Activated CD4-positive, alpha-beta T cell treated with anti-CD3 and anti-CD28 coated beads for 24 hours (primary cell): ENCODE results near the gene ADARB2.
"Not testable (repeated sequence)": the region's sequence is repeated elsewhere in the genome, so short reads cannot be mapped to it uniquely, and the experiment has no call there.

Source experiments
- DNase-seq, 2 donors: peaks; one replicate each; pipeline ENCODE4 v3.0.0-alpha.2; 2020; ENCODE audit warnings: low read depth in 2 of 2

The ADARB2 gene

DNA sequence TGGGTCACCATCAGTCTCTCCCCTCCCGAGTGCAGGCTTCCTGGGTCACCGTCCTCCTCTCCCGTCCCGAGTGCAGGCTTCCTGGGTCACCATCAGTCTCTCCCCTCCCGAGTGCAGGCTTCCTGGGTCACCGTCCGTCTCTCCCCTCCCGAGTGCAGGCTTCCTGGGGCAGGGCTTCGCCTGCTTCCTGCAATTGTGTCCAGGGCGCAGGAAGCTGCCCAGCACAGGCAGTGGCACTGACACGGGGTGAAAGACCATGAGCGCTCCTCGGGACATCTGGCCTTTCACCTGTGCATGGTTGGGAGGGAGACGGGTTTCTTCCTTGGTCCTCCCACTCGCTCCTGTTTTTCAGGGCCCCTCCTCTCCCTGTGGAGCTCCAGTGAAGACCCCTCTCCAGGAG lies 339.2 kb downstream of the ADARB2 start:
- not testable (repeated sequence) for DNase-seq

DNA sequence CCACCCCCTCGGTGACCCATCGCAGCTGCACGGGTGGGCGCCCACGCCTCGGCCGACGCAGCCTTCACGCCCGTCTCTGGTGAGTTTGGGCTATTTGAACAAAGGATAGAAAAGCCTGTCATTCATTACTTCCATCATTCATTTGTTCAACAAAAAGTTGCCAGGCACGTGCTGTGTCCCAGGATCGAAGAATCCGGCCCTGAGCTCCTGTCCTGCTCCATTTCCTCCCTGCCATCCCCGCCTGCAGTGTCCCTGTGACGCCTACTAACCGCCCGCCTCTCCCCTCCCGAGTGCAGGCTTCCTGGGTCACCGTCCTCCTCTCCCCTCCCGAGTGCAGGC lies 341.1 kb downstream of the ADARB2 start:
- DNase-seq, result no peak

DNA sequence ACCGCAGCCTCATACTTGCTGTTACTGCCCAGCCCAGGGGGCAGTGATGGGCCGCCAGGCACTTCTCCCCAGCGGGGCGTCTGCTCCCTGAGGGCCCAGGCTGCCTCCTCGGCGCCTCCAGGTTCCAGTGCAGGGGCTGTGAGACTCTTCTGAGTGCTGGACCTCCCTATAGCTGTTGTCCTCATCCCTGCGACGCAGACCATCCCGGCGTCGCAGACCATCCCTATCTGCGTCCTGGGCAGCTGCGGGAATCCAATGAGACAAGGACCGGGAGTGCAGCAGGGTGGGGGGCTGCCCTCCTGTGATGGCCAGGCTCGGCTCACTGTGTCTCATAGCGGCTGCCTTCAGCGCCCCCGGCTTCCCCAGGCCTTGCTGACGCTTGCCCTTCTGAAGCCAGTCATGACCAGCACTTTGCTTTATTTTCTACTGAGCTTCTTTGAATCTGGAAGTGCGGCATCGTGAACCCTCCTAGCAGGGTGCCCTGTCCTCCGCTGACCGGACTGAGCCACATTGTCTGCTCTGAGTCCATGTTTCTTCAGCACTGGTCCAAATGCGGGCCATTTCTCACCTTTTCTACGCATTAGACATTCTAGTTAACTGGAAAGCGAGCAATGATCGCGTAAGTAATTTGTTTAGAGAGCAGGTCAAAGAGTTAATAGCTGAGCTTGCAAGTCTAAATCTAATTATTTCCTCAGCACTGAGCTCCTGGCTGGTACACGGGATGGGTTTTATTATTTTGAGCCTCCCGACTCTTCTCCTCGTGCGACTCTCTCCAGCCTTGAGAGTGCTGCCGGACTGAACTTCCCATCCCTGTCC lies 341.6 kb downstream of the ADARB2 start:
- DNase-seq, result no peak

DNA sequence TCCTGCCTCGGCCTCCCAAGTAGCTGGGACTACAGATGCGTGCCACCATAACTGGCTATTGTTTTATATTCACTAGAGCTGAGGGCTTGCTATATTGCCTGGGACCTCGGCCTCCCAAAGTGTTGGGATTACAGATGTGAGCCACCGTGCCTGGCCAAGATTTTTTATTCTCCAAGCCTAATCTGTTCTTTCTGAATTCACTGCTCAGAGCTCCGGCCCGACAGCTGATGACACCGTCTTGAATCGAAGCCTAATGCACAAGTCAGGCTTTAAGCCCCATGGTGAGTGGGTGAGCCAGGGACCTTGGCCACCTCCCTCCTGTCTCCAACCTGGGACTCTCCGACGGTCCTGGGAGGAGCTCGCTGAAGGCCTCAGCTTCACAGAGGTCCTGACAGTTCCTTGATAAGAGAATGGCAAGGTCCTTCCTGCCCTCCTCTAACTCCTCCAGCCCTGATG lies 342.3 kb downstream of the ADARB2 start:
- no peak for DNase-seq

DNA sequence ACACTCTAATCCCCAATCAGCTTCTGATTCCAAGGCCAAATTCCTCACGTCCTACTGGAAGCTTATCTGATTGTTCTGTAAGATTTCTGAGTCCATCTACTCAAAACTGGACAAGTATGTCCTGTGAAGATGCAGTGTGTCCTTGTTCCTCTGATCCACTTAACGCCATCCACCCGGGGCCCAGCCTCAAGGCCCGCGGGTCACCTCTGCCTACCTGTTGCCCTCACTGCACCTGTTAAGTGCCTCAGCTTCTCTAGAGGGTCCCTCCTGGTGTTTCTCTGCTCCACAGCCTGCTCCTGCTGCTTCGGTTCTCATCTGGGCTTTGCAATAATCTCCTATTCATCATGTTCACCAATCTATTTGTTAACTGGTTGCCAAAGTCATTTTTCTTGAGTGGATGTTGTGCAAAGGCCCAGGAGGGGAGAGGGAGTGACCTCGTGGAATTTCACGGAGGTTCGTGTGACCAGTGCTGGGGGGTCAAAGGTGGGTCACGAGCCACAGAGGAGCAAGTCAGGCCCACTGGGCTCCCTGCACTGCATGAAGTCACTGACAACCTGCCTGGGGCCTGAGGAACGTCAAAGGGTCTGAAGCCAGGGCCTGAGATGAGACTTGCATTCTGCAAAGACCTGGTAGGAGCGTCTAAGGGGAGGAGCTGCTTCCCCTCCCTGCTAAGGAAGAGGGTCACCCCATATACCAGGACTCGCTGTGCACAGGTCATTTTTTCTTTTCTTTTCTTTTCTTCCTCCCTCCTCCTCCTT lies 343.0 kb downstream of the ADARB2 start:
- no peak for DNase-seq

DNA sequence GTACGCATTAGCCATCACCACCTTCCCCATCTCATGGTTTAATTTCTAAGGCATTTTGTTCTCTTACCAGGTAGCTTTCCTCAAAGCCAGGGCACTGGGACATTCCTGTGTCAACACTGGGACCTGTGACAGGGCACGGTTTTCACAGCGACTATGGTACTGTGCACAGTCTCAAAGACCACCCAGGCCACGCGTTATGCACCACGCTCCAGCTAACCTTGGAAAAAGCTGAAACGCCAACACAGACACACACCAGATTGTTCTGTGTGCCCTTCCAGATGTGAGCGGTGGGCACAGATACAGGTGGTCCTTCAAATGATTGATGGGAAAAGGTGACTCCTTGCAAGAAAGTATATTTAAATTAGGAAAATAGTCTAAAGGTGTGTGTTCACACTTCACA lies 343.8 kb downstream of the ADARB2 start:
- DNase-seq, result no peak

DNA sequence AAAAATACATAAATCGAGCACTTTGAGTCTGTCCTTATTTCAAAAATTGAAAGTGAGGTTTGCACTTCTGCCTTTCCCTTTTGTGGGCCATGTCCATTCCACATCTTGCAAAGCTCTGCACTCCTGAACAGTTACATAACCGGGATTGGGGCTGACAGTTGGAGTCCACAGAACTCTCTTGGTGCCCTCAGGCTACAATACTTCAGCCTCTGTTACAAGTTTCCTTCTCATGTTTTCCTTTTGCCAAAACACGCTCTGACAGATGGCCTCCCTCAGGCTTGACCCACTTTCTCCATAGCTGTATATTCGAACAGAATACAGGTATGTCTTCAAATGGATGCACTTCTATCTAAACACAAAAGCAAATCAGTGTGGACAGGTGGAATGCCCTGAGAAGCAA lies 345.2 kb downstream of the ADARB2 start:
- DNase-seq, result no peak

DNA sequence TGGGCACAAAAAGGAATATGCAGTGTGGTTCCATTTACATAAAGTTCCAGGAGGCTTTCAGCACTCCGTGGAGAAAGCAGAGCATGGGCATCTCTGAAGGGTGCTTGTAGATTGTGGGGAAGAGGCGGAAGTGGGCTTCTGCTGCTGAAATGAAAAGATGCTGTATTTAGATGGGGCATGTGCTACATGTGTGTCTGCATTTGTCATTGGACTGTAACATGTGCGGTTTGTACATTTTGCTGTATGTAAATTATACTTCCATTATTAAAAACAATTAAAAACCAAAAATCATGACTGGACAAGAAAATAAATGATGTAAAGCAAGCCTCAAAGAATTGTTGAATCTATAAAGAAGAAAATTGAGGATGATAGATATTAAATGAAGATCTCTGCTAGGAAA lies 347.1 kb downstream of the ADARB2 start:
- no peak for DNase-seq

DNA sequence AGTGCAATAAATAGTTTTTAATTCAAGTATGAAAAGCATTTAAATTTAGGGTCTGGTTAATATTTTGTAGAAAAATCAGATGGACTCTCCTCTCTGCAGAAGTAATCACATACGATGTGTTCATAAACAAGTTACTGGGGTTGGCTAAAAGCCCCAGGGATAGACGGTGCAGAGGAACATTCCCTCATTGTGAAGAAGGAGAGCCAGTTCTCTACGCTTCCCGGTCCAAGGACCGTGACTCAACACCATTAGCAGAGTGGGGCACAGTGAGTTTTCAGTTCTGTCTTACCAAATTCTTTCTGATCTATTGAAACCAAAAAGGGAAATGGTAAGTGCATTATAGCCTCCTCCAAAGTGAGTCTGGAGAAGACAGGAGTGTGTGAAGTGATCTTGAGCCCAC lies 353.3 kb downstream of the ADARB2 start:
- no peak for DNase-seq

DNA sequence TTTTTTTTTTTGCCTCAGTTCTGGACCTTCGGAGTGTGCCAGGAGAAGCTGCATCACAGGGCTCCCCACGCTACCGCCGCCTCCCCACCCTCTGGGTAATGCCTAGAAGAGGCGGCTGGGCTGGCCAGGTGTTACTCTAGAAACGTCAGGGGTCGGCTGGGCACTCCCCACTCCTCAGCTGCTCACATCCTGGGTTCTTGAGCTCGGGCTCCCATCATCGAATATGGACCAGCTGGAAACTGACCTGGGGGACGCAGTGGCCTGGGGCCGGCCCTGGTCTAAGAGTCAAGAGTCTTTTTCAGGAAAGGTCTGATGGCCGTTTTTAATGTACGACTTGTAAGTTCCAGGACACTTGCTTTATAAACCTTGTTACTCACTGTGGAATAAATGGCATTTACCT lies 354.6 kb downstream of the ADARB2 start:
- DNase-seq, result no peak

DNA sequence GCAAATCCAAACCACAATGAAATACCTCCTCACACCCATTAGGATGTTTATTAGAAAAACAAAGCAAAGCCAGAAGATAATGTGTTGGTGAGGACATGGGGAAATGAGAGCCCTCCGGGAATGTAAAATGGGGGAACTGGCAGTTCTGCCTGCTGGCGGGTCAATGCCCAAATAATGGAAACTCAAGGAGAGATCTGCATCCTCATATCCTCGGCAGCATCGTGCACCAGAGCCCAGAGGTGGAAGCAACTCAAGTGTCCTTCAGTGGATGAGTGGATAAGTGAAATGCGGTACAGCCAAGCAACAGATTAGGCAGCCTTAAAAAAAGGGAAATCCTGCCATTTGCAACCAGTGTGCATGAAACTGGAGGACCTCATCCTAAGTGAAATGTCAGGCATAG lies 356.0 kb downstream of the ADARB2 start:
- DNase-seq, result no peak

DNA sequence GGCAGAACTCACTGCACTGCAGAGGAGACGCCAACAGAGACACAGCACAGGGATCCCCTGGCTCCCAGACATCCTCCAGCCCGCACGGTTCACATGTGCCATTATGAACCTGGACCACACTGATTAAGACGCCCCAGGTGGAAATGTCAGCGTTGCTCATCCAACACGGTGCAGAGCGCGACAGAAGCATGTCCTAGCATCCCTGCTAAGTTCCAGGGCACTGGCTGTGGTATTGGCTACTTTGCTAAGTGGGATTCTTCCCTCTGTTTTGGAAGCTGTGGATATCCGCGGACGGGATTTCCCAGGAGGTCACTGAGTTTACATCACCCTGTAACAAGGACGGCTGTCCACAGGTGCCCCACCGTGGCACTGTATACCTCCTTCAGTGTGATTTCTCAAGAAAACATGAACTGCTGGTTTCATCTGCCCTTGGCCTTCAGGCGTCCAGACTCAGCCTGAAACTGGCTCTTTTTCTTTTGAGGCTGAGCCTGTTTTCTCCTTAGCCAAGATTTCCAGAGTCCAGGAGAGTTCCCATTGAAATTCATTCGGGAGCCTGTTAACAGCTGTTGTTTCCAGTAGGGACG lies 357.1 kb downstream of the ADARB2 start:
- DNase-seq, result no peak

DNA sequence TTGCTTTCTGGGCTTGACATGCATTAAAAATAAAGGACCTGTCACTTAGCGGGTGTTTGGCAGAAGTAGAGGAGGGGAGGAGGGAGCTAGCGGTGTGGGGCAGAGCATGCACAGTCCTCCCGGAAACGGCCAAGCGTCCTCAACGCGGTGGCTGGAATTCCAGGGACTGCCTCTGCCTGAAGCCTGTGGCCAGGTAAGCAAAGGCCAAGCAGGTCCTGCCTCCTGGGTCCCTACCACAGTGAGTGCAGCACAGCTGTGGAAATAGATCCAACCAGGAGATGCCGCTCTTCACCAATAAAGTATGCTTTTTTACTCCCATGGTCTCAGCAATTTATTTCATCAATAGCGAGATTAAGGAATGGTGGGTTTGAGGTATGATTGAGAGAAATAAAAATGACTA lies 357.7 kb downstream of the ADARB2 start:
- DNase-seq, result no peak

DNA sequence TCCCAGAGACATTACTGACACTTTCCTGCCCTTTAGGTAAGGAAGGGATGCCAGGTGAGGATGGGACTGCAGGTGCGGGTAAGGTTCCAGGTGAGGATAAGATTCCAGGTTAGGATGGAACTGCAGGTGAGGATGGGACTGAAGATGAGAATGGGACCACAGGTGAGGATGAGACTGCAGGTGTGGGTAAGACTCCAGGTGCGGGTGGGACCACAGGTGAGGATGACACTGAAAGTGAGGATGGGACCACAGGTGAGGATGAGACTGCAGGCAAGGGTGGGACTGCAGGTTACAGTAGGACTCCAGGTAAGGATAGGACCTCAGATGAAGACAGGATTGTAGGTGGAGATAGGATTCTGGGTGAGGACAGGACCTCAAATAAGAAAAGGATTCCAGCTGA lies 358.9 kb downstream of the ADARB2 start:
- no peak for DNase-seq

DNA sequence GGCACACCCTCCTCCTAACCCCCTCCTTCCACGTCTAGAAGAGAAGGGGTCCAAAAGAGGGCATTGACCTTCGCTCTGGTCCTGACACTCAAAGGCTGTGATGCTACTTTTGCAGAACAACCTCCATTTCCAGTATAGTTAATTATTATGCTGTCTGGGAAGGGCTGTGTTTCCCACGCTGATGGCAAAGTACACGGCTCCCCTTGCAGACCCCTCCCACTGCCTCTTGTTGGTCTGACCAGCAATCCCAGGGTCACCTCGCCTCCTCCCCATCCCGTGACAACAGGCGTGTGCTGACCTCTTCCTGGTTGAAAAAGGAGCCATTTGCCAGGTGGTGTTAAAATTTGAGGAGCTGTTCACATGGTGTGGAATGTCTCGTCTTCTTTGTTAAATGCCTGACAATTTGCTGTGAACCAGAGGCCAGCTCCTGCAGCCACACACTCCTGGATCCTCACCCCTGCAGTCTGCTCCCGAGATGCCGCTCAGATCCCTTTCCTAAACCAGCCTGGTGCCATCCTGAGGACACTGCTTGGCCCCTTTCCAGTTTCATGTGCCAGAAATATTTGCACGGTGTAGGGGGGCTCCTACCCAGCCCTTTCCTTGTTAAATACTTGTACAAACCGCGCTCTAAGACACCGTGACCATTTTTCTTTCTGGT lies 359.5 kb downstream of the ADARB2 start:
- no peak for DNase-seq

DNA sequence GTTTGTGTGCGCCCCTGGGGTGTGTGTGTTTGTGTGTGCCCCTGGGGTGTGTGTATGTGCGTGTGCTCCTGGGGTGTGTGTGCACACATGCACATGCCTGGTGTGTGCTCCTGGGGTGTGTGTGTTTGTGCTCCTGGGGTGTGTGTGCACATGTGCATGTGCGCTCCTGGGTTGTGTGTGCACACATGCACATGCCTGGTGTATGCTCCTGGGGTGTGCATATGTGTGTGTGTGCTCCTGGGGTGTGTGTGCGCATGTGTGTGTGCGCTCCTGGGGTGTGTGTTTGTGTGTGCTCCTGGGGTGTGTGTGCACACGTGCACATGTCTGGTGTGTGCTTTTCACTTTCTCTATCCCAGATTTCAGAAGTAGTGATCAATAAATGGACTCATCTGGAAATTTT lies 360.1 kb downstream of the ADARB2 start:
- no peak for DNase-seq

DNA sequence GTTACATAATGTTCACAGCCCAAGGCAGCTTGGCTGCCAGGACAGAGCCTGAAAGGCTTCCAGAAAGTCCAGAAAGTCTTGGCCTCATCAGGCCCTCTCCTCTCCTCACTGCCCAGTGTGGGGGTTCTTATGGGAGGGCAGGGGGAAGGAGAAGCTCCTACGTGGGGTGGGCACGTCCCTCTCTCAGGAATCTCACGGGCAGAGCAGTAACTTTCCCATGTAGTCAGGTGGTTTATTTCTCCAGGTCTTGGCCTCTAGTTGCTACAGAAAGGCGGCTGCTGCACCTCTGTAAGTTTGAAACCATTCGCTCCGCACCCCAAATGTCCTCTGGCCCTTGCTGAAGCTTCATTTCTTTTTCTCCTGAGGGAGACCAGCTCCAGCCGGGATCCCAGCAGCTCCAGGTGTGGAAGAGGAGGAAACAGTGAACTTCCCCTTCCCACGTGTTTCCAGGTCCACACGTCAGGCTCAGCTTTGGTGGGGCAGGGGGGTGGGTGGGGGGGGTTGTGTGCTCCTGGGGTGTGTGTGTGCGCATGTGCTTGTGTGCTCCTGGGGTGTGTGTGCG lies 360.9 kb downstream of the ADARB2 start:
- DNase-seq, result no peak

DNA sequence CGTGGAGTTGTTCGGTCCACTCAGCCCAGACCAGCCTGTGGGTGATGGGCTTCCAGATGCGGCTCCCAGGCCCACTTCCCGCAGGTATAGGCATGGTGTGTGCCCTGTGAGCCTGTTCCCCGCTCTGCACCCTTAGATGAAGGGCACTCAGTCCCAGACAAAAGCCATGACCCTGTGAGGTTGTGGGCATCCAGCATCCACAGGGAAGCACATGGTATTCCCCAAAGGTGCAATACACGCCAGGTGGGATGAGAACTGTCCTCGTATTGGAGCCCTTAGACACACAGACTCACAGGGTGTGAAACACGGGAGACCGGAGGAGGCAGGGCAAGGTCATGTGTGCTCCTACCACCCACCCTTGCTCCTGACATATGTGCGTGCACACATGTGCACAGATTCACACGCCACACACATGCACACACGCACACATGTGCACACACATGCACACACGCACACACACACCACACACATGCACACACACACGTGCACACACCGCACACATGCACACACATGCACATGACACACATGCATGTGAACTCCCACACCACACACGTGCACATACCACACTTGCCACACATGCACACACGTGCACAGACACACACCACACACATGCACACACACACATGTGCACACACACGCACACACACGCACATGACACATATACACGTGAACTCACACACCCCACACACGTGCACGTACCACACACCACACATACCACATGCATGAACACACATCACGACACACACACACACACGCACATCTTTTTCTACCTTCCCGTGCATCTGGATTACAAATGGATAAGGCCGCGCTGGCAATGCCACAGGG lies 361.8 kb downstream of the ADARB2 start:
- no peak for DNase-seq

DNA sequence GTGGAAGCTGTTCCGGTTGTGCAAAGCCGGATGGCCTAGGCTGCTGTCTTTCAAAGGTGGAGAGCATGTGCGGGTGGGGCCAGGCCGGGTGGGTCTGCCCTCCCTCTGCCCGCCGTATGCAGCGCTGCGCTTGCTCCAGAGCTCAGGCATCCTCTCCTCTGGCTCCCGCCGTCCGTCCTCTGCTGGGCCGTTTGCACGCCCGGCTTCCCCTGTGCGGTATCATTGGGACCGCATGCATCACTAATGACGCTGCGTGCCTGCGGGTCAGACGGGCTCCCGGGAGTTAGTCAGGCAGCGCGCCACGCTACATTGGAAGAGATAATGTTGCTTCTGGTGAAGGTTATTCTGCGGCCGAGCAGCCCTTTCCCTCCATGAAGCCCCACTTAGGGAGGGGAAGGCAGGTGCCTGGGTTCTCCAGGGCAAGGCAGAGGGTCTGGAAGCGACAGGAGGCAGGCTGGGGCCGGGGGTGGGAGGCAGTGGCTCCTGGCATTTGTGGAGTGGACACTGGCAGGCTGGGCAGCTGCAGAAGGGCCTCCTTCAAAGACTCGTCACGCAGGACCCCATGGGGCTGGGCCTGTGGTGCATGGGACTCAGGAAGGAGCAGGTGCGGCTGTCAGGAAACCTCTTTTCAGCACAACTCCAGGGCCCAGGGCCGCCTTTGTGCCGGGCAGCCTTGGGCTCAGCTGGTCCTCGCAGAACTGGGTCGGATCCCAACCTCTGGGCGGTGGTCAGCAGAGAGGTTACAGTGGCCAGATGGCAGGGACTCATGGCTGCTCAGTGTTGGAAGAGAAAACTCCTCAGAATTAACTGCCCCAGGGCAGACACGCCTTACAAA lies 362.6 kb downstream of the ADARB2 start:
- DNase-seq, result no peak

DNA sequence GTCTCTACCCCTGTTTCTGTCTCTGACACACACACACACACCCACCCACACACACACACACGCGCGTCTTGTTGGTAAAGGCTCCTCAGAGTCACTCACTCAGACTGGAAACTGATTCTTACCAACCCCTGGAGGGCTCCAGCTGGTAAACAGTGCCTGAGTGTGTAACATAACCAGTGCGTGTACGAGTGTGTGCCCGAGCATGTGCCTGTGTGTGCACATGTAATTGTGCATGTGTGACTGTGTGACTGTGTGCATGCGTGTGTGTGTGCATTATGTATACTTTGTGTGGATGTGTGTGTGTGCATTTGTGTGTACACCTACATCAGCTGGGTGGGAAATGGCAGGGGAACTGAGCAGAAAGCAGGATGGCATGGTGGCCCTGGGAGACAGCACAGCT lies 364.0 kb downstream of the ADARB2 start:
- DNase-seq, result no peak
